ENCODE measurements around the gene DNAJB6. TPM values are rescaled to one million over a fixed set of nuclear protein-coding genes. Genes with fewer than 3 reads are reported as not detected.

The DNAJB6 gene
- total and polyA plus RNA-seq, 2 of the 4 experiments (the other 2 are of a cell fraction) = 93.4 to 165 TPM

- no peak overlapping the region for H2BK5ac ChIP-seq (ENCODE audit: low read depth, low read length, poor library complexity, severe bottlenecking)
- no peak overlapping the region for H3K9ac ChIP-seq (ENCODE audit: low read depth, low read length)
- no peak overlapping the region for H2BK20ac ChIP-seq (ENCODE audit: low read depth, low read length)
- no peak overlapping the region for H3K14ac ChIP-seq (replicated peaks; ENCODE audit: low read depth, low read length)
- no peak for DNase-seq
- H3K4me3 ChIP-seq (ENCODE audit: insufficient read depth, low read depth, low read length) = no peak overlapping the region
- H3K23ac ChIP-seq (ENCODE audit: low read depth, low read length) = no peak overlapping the region
- BruUV-seq (replicated peaks) = no TSS peak
- no peak overlapping the region for H4K91ac ChIP-seq (ENCODE audit: insufficient read depth, low read depth, low read length)
- no peaks in the 10 kb centered on the region for H4K20me1 ChIP-seq (ENCODE audit: insufficient read depth, low read length)
- H3K27me3 ChIP-seq (ENCODE audit: control insufficient read depth, insufficient read depth, low read length) = no peaks in the 10 kb centered on the region
- H3K36me3 ChIP-seq (ENCODE audit: control insufficient read depth, insufficient read depth, low read length) = no peaks in the 10 kb centered on the region
- H2AK5ac ChIP-seq (ENCODE audit: low read depth, low read length) = no peak overlapping the region
- H2AFZ ChIP-seq (replicated peaks; ENCODE audit: low read length, poor library complexity) = no peak overlapping the region
- no peak overlapping the region for H3K4me2 ChIP-seq (ENCODE audit: low read depth, low read length)
- intact Hi-C loops (cut with micrococcal nuclease) (loop anchor here (5.0 kb wide), 1 partner anchor 745 kb away; no protein-coding TSS in a partner anchor), in situ Hi-C loops (cut with MboI; ENCODE audit: low sequenced_read_pairs) (no loop called here), dilution Hi-C loops (cut with HindIII; ENCODE audit: low sequenced_read_pairs, unreplicated experiment) (no loop called here)
- ATAC-seq (ENCODE audit: low read depth) = no peak
- H3K4me1 ChIP-seq (ENCODE audit: control insufficient read depth, insufficient read depth, low read length) = peaks cover 2% of the 10 kb centered on the region; the same call in 1 of the 2 replicates
- H2BK120ac ChIP-seq (ENCODE audit: low read depth, low read length) = no peak overlapping the region
- TF ChIP-seq MAZ (IDR thresholded peaks at IDR 0.05; ENCODE audit: borderline replicate concordance, low read depth, low read length) = no peak
- no peak for TF ChIP-seq RCOR1 (IDR thresholded peaks at IDR 0.05; ENCODE audit: insufficient replicate concordance, low read length)
- no peak for TF ChIP-seq MAFK (IDR thresholded peaks at IDR 0.05; ENCODE audit: low read depth, low read length)
- no peak for TF ChIP-seq SMC3 (IDR thresholded peaks at IDR 0.05; ENCODE audit: low read depth, low read length)
- no peak for TF ChIP-seq CHD1 (IDR thresholded peaks at IDR 0.05; ENCODE audit: low read depth, low read length)
- no peak for TF ChIP-seq RFX5 (IDR thresholded peaks at IDR 0.05; ENCODE audit: low read depth, low read length)
- TF ChIP-seq NFE2L2 (IDR thresholded peaks at IDR 0.05; ENCODE audit: low read depth, low read length) = no peak
- no peak for TF ChIP-seq FOS (IDR thresholded peaks at IDR 0.05; ENCODE audit: low read depth, low read length)
- no peak for TF ChIP-seq MXI1 (IDR thresholded peaks at IDR 0.05; ENCODE audit: borderline replicate concordance, low read depth, low read length)
- no peak for TF ChIP-seq POLR2A (IDR thresholded peaks at IDR 0.05; ENCODE audit: low read depth, low read length)
- TF ChIP-seq ELK1 (IDR thresholded peaks at IDR 0.05; ENCODE audit: borderline replicate concordance, low read depth, low read length) = no peak
- no peak for TF ChIP-seq CTCF (conservative IDR thresholded peaks at IDR 0.05; ENCODE audit: low read depth, low read length)
- TF ChIP-seq BHLHE40 (IDR thresholded peaks at IDR 0.05; ENCODE audit: low read depth, low read length) = no peak
- TF ChIP-seq CEBPB (IDR thresholded peaks at IDR 0.05; ENCODE audit: low read depth, low read length) = no peak
- TF ChIP-seq RAD21 (IDR thresholded peaks at IDR 0.05; ENCODE audit: low read length) = no peak
- no peak for TF ChIP-seq USF2 (IDR thresholded peaks at IDR 0.05; ENCODE audit: low read depth, low read length)
- WGBS, 2 experiments (ENCODE audit: extremely low coverage in 2 of 2, insufficient read length in 1 of 2) = 63% methylated on average over 8 of the region's 9 CpGs; no CpG with 5 or more reads in 1 of the 2 experiments
- H3K4ac ChIP-seq (ENCODE audit: low read depth, low read length) = no peak overlapping the region
- no peak overlapping the region for H4K8ac ChIP-seq (ENCODE audit: low read depth in 2 of 2, low read length in 2 of 2)
- H3K56ac ChIP-seq (ENCODE audit: extremely low read depth, insufficient read depth, low read length) = no peak overlapping the region
- H3K18ac ChIP-seq (ENCODE audit: low read depth, low read length) = no peak overlapping the region
- no peak overlapping the region for H2BK15ac ChIP-seq (ENCODE audit: low read depth, low read length)
- H3K79me1 ChIP-seq (ENCODE audit: low read depth in 1 of 2, low read length in 2 of 2) = no peaks in the 10 kb centered on the region
- H3K9me1 ChIP-seq (ENCODE audit: insufficient read depth, low read length) = peaks cover 7% of the 10 kb centered on the region; the same call in 1 of the 2 replicates
- no peaks in the 10 kb centered on the region for H3K9me3 ChIP-seq (ENCODE audit: control insufficient read depth, insufficient read depth, low read length)
- ChIA-PET CTCF (no interaction called here), POLR2A (ENCODE audit: unreplicated experiment) (no interaction called here)
- no peak overlapping the region for H3K27ac ChIP-seq (ENCODE audit: insufficient read depth, low read length)
- H4K5ac ChIP-seq (ENCODE audit: low read depth, low read length) = no peak overlapping the region
- no peak overlapping the region for H2AK9ac ChIP-seq (replicated peaks; ENCODE audit: low read depth, low read length, poor library complexity)
Observed at GRCh38 chr7:157437519-157438061, 100.8 kb downstream of the DNAJB6 start.

All from IMR-90 (cell line).